H1 (cell line): Measurements from ENCODE around the gene CORO1C. TPM values are rescaled to one million over a fixed set of nuclear protein-coding genes. Genes with fewer than 3 reads are reported as not detected.

Source experiments
- CTCF ChIA-PET: fragments of 300-600 bp; sonication (Branson Sonifier 250); formaldehyde crosslinking; loops from one replicate; lab custom pipeline; 2021; ENCODE audit not compliant: partially characterized antibody; lab: Charles Lee
- POLR2A ChIA-PET: fragments of 300-600 bp; sonication (Branson Sonifier 250); formaldehyde crosslinking; loops from one replicate; lab custom pipeline; 2021; ENCODE audit warnings: inconsistent platforms; ENCODE audit not compliant: partially characterized antibody; lab: Charles Lee
- DNase-seq, 2 experiments: peaks; one replicate each; pipeline versions ENCODE4 v3.0.0 to v3.0.0-alpha.2; 2010 to 2022; ENCODE audit warnings: low spot score in 2 of 2, low read depth in 1 of 2, mixed read lengths in 1 of 2
- FAIRE-seq: peaks from 2 replicates; lab custom pipeline; 2011; peaks lifted over from hg19 to GRCh38; lab: Jason Lieb, UNC
- H2AFZ ChIP-seq: 2 replicates; pipeline ENCODE4 v1.8.1; 2012; ENCODE audit warnings: low read length, inconsistent platforms
- H2AK5ac ChIP-seq: 2 replicates; pipeline ENCODE4 v1.6.1; 2013; ENCODE audit warnings: low read depth, low read length
- H2BK120ac ChIP-seq: replicated peaks from 2 replicates; pipeline ENCODE3; 2013; ENCODE audit warnings: low read depth, low read length, inconsistent platforms
- H2BK12ac ChIP-seq: 2 replicates; pipeline ENCODE4 v1.6.1; 2013; ENCODE audit warnings: low read depth, low read length
- H2BK15ac ChIP-seq: 2 replicates; pipeline ENCODE4 v1.6.1; 2013; ENCODE audit warnings: low read length
- H2BK20ac ChIP-seq: 2 replicates; pipeline ENCODE4 v1.6.1; 2013; ENCODE audit warnings: low read length
- H2BK5ac ChIP-seq: 2 replicates; pipeline ENCODE4 v1.6.1; 2013; ENCODE audit warnings: low read depth, low read length
- H3K14ac ChIP-seq: 2 replicates; pipeline ENCODE4 v1.6.1; 2013; ENCODE audit warnings: inconsistent platforms; ENCODE audit not compliant: insufficient read length
- H3K18ac ChIP-seq: 2 replicates; pipeline ENCODE4 v1.6.1; 2013; ENCODE audit warnings: low read length; ENCODE audit errors: extremely low read depth
- H3K23ac ChIP-seq: 2 replicates; pipeline ENCODE4 v1.6.1; 2013; ENCODE audit warnings: inconsistent platforms; ENCODE audit not compliant: insufficient read length
- H3K23me2 ChIP-seq: 2 replicates; pipeline ENCODE4 v1.6.1; 2013; ENCODE audit warnings: low read depth, low read length
- H3K27ac ChIP-seq: 2 replicates; pipeline ENCODE4 v1.6.1; 2011; ENCODE audit warnings: low read depth, low read length, inconsistent platforms
- H3K27me3 ChIP-seq, 4 experiments: replicated peaks in 1 of 4; 1 replicate in 1 of 4; 2 replicates in 3 of 4; pipeline versions ENCODE4 v1.6.1 to v1.8.1; 2011 to 2013; ENCODE audit warnings: low read length in 3 of 4, mild to moderate bottlenecking in 3 of 4, inconsistent platforms in 2 of 4, mixed read lengths in 2 of 4, moderate library complexity in 1 of 4; ENCODE audit not compliant: control insufficient read depth in 3 of 4, insufficient read depth in 3 of 4; ENCODE audit errors: extremely low read depth in 1 of 4
- H3K36me3 ChIP-seq, 4 experiments: 2 replicates each; pipeline versions ENCODE4 v1.6.1 to v1.8.1; 2011 to 2013; ENCODE audit warnings: mild to moderate bottlenecking in 4 of 4, low read length in 3 of 4, moderate library complexity in 2 of 4, control low read depth in 1 of 4, inconsistent platforms in 1 of 4; ENCODE audit not compliant: insufficient read depth in 4 of 4, control insufficient read depth in 2 of 4
- H3K4ac ChIP-seq: replicated peaks from 2 replicates; pipeline ENCODE3; 2013; ENCODE audit warnings: low read length, low read depth, mixed read lengths, inconsistent platforms; ENCODE audit not compliant: insufficient read length
- H3K4me1 ChIP-seq, 4 experiments: replicated peaks in 1 of 4; 1 replicate in 1 of 4; 2 replicates in 3 of 4; pipeline versions ENCODE4 v1.6.1 to v1.8.1; 2011 to 2013; ENCODE audit warnings: low read length in 3 of 4, inconsistent platforms in 2 of 4, mixed read lengths in 1 of 4; ENCODE audit not compliant: insufficient read depth in 4 of 4, control insufficient read depth in 3 of 4
- H3K4me2 ChIP-seq, 2 experiments: 2 replicates each; pipeline versions ENCODE4 v1.6.1 to v1.8.1; 2011 to 2013; ENCODE audit warnings: low read depth in 2 of 2, low read length in 2 of 2, control low read depth in 1 of 2, inconsistent platforms in 1 of 2, mild to moderate bottlenecking in 1 of 2; ENCODE audit not compliant: insufficient read depth in 1 of 2
- H3K4me3 ChIP-seq, 4 experiments: fragments of 200-600, 300-600 bp in 1 of 4; sonication (generic), shearing (Covaris generic), sonication (Bioruptor Twin) in 1 of 4; 2 replicates each; pipeline versions ENCODE4 v1.5.1 to v1.8.1; 2011 to 2016; ENCODE audit warnings: low read length in 4 of 4, low read depth in 3 of 4, control low read depth in 2 of 4, inconsistent platforms in 2 of 4, mild to moderate bottlenecking in 2 of 4, mixed read lengths in 1 of 4, moderate library complexity in 1 of 4; ENCODE audit not compliant: insufficient read depth in 2 of 4; ENCODE audit errors: extremely low read depth in 1 of 4
- H3K56ac ChIP-seq: replicated peaks from 2 replicates; pipeline ENCODE3; 2013; ENCODE audit warnings: low read depth, mild to moderate bottlenecking, mixed read lengths, low read length, inconsistent platforms; ENCODE audit not compliant: insufficient read length
- H3K79me1 ChIP-seq: 2 replicates; pipeline ENCODE4 v1.6.1; 2013; ENCODE audit warnings: low read depth, low read length, control low read depth
- H3K79me2 ChIP-seq, 2 experiments: 2 replicates each; pipeline versions ENCODE4 v1.6.1 to v1.8.1; 2012 to 2013; ENCODE audit warnings: low read length in 2 of 2, mild to moderate bottlenecking in 2 of 2, inconsistent platforms in 1 of 2; ENCODE audit not compliant: insufficient read depth in 2 of 2, control insufficient read depth in 1 of 2
- H3K9ac ChIP-seq, 4 experiments: replicated peaks in 1 of 4; 1 replicate in 1 of 4; 2 replicates in 3 of 4; pipeline versions ENCODE4 v1.6.1 to v1.8.1; 2011 to 2013; ENCODE audit warnings: low read depth in 3 of 4, low read length in 3 of 4, control low read depth in 2 of 4, mild to moderate bottlenecking in 2 of 4, moderate library complexity in 2 of 4, inconsistent platforms in 1 of 4; ENCODE audit errors: extremely low read depth in 1 of 4
- H3K9me3 ChIP-seq, 2 experiments: 2 replicates each; pipeline versions ENCODE4 v1.6.1 to v1.8.1; 2012 to 2013; ENCODE audit warnings: mild to moderate bottlenecking in 2 of 2, moderate library complexity in 2 of 2, control low read depth in 1 of 2, inconsistent platforms in 1 of 2, low read depth in 1 of 2, low read length in 1 of 2, mixed read lengths in 1 of 2; ENCODE audit not compliant: insufficient read depth in 2 of 2
- H4K20me1 ChIP-seq, 2 experiments: replicated peaks in 1 of 2; 2 replicates each; pipeline versions ENCODE3 to v1.8.1; 2011 to 2013; ENCODE audit warnings: inconsistent platforms in 2 of 2, low read length in 2 of 2, mild to moderate bottlenecking in 1 of 2; ENCODE audit not compliant: insufficient read depth in 2 of 2, control insufficient read depth in 1 of 2
- H4K5ac ChIP-seq: 2 replicates; pipeline ENCODE4 v1.6.1; 2013; ENCODE audit warnings: low read length, low read depth, mixed read lengths, inconsistent platforms; ENCODE audit not compliant: insufficient read length
- H4K8ac ChIP-seq: 2 replicates; pipeline ENCODE4 v1.8.0; 2013; ENCODE audit warnings: mild to moderate bottlenecking, moderate library complexity, low read length, inconsistent platforms; ENCODE audit not compliant: insufficient read depth; ENCODE audit errors: extremely low read depth
- H4K91ac ChIP-seq: replicated peaks from 2 replicates; pipeline ENCODE3; 2013; ENCODE audit warnings: low read length, mixed read lengths, inconsistent platforms; ENCODE audit not compliant: insufficient read length
- CREB1 ChIP-seq: IDR thresholded peaks from 2 replicates; pipeline ENCODE4 v1.6.1; 2012; ENCODE audit warnings: inconsistent platforms
- E2F6 ChIP-seq: IDR thresholded peaks from 2 replicates; pipeline ENCODE4 v1.6.1; 2012; ENCODE audit warnings: inconsistent platforms
- HDAC6 ChIP-seq: IDR thresholded peaks from one replicate; pipeline ENCODE4 v1.7.1; 2012; ENCODE audit warnings: low read depth, mild to moderate bottlenecking, inconsistent platforms, low read length, moderate library complexity
- JUN ChIP-seq: IDR thresholded peaks from 2 replicates; pipeline ENCODE4 v1.6.1; 2011; ENCODE audit warnings: low read depth, mild to moderate bottlenecking, improper control_type of control experiment, low read length
- MAX ChIP-seq: IDR thresholded peaks from 2 replicates; pipeline ENCODE4 v1.6.1; 2012; ENCODE audit warnings: inconsistent platforms
- NRF1 ChIP-seq: IDR thresholded peaks from 2 replicates; pipeline ENCODE4 v1.6.1; 2011; ENCODE audit warnings: mild to moderate bottlenecking, low read depth, low read length, improper control_type of control experiment
- PHF8 ChIP-seq: fragments of 200-600 bp; sonication (generic); conservative IDR thresholded peaks from 2 replicates; pipeline ENCODE4 v1.7.1; 2012; ENCODE audit warnings: low read depth, mild to moderate bottlenecking, inconsistent platforms, low read length, moderate library complexity
- POU5F1 ChIP-seq: IDR thresholded peaks from 2 replicates; pipeline ENCODE4 v1.6.1; 2011; ENCODE audit warnings: low read depth, mild to moderate bottlenecking, low read length, moderate library complexity
- RAD21 ChIP-seq, 2 experiments: IDR thresholded peaks in 1 of 2; conservative IDR thresholded peaks in 1 of 2; 2 replicates each; pipeline ENCODE4 v1.6.1; 2011; ENCODE audit warnings: low read depth in 2 of 2, low read length in 2 of 2, improper control_type of control experiment in 1 of 2, inconsistent platforms in 1 of 2, mild to moderate bottlenecking in 1 of 2, moderate library complexity in 1 of 2
- SIRT6 ChIP-seq: IDR thresholded peaks from one replicate; pipeline ENCODE4 v1.7.1; 2012; ENCODE audit warnings: low read length, inconsistent platforms
- SP4 ChIP-seq: IDR thresholded peaks from 2 replicates; pipeline ENCODE4 v1.6.1; 2012; ENCODE audit warnings: low read length, inconsistent platforms
- TCF12 ChIP-seq: IDR thresholded peaks from 2 replicates; pipeline ENCODE4 v1.6.1; 2011; ENCODE audit warnings: low read depth, mild to moderate bottlenecking, low read length
- WGBS, 2 experiments: shearing (Covaris generic) in 1 of 2; methylation state at CpG; one replicate each; pipeline versions ENCODE4 v1.1.6 to v1.1.7; 2013 to 2015; ENCODE audit warnings: low lambda C conversion rate in 2 of 2, mixed read lengths in 2 of 2, inconsistent platforms in 1 of 2, low coverage in 1 of 2, missing lambda C conversion rate in 1 of 2; ENCODE audit not compliant: insufficient replicate concordance in 2 of 2, insufficient coverage in 1 of 2, insufficient read length in 1 of 2; ENCODE audit errors: extremely low coverage in 1 of 2, missing lambda C conversion rate in 1 of 2; 5-methylcytosine and 5-hydroxymethylcytosine counted together
- polyA plus RNA-seq, 7 experiments: library from polyadenylated mRNA; depleted of rRNA in 3 of 7; stranded (reverse) in 5 of 7; unstranded in 2 of 7; fragments of >200 nt in 5 of 7; fragments of 200-250 nt in 2 of 7; gene quantifications; 1 replicate in 5 of 7; 2 replicates in 1 of 7; 4 replicates in 1 of 7; pipeline versions ENCODE4 v1.2.1 to v1.2.3, GENCODE V29; 2011 to 2013; ENCODE audit warnings: missing spikeins in 2 of 7, mixed read lengths in 2 of 7
- total RNA-seq: library from RNA; stranded (reverse); fragmentation: NEBNext Ultra II Directional; extraction: Animal tissue kit (Norgen Biotek cat#: 25700); gene quantifications from 2 replicates; pipeline ENCODE4 v1.2.1, GENCODE V29; 2021

The CORO1C gene
- total and polyA plus RNA-seq, 2 of the 8 experiments (the other 6 are each of a cell fraction or from before 2014, with no cell fraction given) = 72.7 to 120 TPM

- ChIA-PET CTCF (interaction anchor here (0.7 to 22.5 kb wide), 3 partner anchors 11 to 40 kb away, joined by 3 to 523 read pairs (median 63); partner anchors contain the start of genes ISCU and SART3), POLR2A (interaction anchor here (0.7 to 1.4 kb wide), 4 partner anchors 11 to 46 kb away, joined by 3 to 4 read pairs (median 3); partner anchors contain the start of gene ISCU)
- no peaks in the 10 kb centered on the region for H3K27me3 ChIP-seq
- peaks cover 9% of the 10 kb centered on the region; the same call in 1 of the 2 replicates for H3K23me2 ChIP-seq
- H2BK120ac ChIP-seq = no peak overlapping the region
- no peak overlapping the region for H4K5ac ChIP-seq
- H2AK5ac ChIP-seq = peak overlapping the region; percentile 65; the same call in 1 of the 2 replicates
- H3K79me2 ChIP-seq = no peaks in the 10 kb centered on the region
- H2BK15ac ChIP-seq = 0 out of 2 replicates have a peak overlapping the region, but pooled peaks have one; percentile 46
- H3K9me3 ChIP-seq = no peaks in the 10 kb centered on the region
- no peak overlapping the region for H2BK5ac ChIP-seq
- H2BK12ac ChIP-seq = 0 out of 2 replicates have a peak overlapping the region, but pooled peaks have one; percentile 7
- H4K8ac ChIP-seq = no peak overlapping the region
- no peak overlapping the region; a peak in 1 of 7 replicates for H3K9ac ChIP-seq
- no peak overlapping the region for H4K91ac ChIP-seq
- TF ChIP-seq SP4 = no peak
- no peak for TF ChIP-seq E2F6
- TF ChIP-seq TCF12 = no peak
- TF ChIP-seq HDAC6 = no peak
- no peak for TF ChIP-seq RAD21 (IDR thresholded peaks at IDR 0.05 in 1 of 2, conservative IDR thresholded peaks at IDR 0.05 in 1 of 2; ENCODE audit: low read depth in 2 of 2, low read length in 2 of 2)
- TF ChIP-seq POU5F1 = no peak
- no peak for TF ChIP-seq MAX
- TF ChIP-seq CREB1 = no peak
- TF ChIP-seq NRF1 = no peak
- TF ChIP-seq SIRT6 = no peak
- no peak for TF ChIP-seq PHF8
- TF ChIP-seq JUN = no peak
- H3K4ac ChIP-seq = no peak overlapping the region
- no peak overlapping the region for H3K56ac ChIP-seq
- 94% methylated on average over 9 of the region's 9 CpGs; no CpG with 5 or more reads in 1 of the 2 experiments for WGBS, 2 experiments
- no peak overlapping the region for H3K14ac ChIP-seq
- no peak overlapping the region for H3K4me3 ChIP-seq
- H4K20me1 ChIP-seq = no peaks in the 10 kb centered on the region
- DNase-seq = no peak
- H3K4me1 ChIP-seq = peaks cover 0 to 8% (median 0%) of the 10 kb centered on the region in 4 experiments; a peak in 2 of 7 replicates
- H3K4me2 ChIP-seq = no peak overlapping the region
- no peak overlapping the region for H3K23ac ChIP-seq
- no peaks in the 10 kb centered on the region for H3K79me1 ChIP-seq
- H3K27ac ChIP-seq = no peak overlapping the region
- H2AFZ ChIP-seq = 0 out of 2 replicates have a peak overlapping the region, but pooled peaks have one; percentile 57
- no peak for FAIRE-seq
- no peak overlapping the region; the same call in 1 of the 2 replicates for H3K18ac ChIP-seq
- no peaks in the 10 kb centered on the region for H3K36me3 ChIP-seq
- H2BK20ac ChIP-seq = 0 out of 2 replicates have a peak overlapping the region, but pooled peaks have one; percentile 32
Measured at GRCh38 chr12:108606492-108606891, 124.8 kb downstream of the CORO1C start.
